GM12801 (cell line): ENCODE results near the gene UXS1.

ENCODE experiments used
- TF ChIP-seq, protein P1 (sequence below): IDR thresholded peaks from one replicate; pipeline ENCODE4 v1.5.1; 2011; ENCODE audit warnings: control low read depth; ENCODE audit not compliant: insufficient read length; ENCODE audit errors: extremely low read depth

The UXS1 gene

DNA sequence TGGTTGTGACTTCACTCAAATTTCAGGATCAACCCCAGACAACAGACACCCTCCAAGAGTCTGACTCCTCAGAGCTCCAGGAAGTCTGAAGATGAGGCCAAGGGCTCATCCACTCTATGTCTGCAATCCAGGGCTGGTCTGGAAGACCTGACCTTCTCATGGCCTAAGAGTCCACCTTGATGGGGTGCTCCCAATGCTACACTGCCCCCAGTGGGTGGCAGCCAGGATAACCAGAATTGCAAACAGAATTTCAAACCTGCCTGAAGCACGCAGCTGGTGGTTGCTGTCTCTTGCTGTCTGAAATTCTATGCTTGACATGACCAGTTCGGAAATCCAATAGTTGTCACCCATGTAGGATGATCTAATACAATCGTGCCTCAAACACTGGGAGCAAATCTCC, 96.0 kb downstream of the UXS1 start:
- TF ChIP-seq, protein P1, sequence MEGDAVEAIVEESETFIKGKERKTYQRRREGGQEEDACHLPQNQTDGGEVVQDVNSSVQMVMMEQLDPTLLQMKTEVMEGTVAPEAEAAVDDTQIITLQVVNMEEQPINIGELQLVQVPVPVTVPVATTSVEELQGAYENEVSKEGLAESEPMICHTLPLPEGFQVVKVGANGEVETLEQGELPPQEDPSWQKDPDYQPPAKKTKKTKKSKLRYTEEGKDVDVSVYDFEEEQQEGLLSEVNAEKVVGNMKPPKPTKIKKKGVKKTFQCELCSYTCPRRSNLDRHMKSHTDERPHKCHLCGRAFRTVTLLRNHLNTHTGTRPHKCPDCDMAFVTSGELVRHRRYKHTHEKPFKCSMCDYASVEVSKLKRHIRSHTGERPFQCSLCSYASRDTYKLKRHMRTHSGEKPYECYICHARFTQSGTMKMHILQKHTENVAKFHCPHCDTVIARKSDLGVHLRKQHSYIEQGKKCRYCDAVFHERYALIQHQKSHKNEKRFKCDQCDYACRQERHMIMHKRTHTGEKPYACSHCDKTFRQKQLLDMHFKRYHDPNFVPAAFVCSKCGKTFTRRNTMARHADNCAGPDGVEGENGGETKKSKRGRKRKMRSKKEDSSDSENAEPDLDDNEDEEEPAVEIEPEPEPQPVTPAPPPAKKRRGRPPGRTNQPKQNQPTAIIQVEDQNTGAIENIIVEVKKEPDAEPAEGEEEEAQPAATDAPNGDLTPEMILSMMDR: no peak

DNA sequence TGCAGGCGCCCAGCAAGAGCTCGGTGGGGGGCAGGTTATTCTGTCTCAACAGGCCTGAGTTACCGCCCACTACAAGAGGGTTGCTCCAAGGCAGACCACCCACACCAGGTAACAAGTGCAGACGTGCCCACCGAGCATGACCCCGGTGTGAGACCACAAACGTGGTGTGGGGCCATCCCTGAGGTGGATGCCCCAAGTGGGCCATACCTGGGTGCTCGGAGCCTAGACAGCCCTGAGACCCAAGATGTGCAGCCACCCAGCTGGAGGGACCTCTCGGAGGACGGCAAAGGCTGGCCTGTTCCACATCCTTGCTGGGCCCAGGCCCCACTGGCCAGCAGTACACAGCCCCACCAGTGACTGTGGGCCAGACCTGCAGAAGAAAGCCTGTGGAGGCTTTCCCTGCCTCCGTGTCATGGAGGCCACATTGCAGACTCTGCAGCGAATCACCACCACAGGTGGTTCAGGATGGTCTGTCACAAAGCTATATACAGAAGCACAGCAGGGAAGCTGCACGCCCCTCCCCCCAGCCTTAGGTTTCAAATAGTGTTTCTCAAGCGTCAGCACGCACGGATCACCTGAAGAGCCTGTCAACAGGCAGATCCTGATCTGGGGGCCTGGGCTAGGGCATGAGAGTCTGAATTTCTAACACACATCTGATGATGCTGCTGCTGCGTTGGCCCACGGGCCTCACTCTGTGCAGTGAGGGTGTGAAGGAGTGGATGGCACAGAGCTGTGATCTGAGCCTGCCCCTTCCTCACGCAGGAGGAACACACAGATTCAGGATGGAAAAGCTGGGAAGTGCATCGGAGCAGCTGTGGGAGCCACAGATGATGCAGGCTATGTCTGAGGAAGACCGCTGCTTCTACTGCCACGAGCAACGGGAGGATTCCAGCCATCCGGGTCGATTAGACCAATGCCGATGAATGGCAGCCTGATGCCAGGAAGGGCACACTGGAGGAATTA, 96.8 kb downstream of the UXS1 start:
- TF ChIP-seq, protein P1: no peak

DNA sequence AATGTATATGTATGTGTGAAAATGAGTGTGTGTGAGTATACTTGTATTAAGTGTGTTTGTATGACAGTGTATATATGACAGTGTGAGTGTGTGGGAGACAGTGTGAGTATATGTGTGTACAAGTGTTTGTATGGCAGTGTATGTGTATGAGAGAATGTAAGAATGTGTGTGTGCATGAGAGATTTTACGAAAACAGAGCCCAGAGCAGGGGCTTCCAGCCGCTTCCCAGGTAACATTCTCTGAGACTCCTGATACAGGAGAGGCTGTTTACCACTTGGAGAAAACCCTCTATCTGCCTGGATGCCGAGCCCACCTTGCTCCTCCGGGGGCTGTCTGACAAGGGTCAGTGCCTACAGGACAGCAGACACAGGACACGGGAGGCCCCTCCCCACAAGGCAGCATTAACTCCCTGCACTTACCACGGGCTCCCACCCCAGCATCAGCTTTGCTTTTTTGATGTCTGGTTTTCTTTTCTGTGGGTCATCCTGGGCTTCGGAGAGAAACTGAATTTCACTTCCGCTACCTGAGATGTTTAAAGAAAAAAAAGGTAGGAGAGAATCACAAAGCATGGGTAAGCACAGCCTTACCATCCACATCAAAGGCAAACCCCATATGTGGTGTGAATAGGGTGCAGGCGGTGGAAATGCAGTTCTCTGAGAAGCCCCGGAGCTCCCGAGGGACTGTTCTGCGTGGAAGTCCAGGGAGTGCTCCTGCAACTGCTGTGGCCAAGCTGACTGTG, 97.6 kb downstream of the UXS1 start:
- TF ChIP-seq, protein P1: no peak

DNA sequence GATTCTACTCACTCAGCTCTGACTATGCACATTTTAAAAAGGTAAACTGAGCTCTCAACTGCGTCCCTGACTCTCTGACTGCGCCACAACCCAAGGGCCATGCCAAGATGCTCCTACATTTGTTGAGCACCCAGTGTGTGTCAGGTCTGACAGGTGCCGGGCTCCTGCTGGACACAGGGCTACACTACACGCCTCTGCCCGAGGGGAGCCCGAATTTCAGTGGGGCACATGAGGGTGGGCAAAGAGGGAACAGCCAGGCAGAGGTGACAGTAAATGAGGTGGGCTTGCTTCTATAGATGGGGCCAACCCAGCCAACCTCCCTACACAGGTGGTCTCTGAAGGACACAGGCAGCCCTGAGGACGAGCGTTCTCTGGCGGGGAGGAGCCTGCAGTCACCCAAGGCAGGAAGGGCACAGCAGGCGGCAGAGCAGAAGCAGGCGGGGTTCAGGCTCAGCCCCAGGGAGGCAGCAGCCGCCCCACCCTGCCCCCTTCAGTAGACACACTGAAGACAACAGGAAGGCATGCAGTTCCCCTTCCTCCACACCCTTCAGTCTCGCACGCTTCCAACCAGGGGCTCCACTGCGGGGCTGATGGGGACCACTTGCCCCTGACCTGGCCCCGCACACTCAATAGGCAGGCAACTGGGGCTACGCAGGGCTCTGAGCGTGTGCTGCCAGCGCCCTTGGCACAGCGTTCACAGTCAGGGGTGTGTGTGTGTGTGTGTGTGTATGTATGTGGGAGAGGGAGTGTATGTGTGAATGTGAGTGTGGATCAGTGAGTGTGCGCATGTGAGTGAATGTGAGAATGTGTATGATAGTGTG, 98.4 kb downstream of the UXS1 start:
- TF ChIP-seq, protein P1: no peak

DNA sequence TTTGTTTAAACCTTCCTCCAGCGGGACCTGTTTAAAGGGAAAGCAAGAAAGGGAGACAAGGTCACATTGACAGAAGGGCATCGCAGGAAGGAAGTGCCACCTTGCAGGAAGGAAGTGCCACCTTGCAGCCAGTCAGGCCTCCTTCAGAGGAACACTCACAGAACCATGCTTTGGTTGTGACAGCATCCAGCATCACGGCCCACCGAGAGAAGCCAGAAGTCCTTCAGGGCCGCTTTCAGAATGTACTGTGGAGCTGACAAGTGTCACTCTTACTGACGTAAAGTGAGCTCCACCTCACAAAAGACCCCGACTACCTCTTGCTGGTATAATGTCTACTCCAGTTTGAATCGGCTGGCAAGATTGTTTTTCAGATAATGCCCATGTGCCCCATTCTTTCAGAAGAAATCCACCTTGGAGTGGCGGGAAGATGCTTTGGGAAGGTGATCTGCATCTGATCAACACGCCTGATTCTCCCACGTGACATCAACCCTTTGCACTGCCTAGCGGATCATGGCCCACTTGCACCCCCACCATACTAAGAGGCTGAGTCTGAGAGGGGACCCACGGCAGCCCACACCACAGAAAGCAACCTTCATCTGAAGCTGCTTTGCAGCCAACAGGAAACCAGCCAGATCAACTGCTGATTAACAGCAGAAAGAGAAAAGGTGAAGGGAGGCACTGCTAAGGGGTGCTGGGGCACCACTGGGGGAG, 99.8 kb downstream of the UXS1 start:
- TF ChIP-seq, protein P1: no peak

DNA sequence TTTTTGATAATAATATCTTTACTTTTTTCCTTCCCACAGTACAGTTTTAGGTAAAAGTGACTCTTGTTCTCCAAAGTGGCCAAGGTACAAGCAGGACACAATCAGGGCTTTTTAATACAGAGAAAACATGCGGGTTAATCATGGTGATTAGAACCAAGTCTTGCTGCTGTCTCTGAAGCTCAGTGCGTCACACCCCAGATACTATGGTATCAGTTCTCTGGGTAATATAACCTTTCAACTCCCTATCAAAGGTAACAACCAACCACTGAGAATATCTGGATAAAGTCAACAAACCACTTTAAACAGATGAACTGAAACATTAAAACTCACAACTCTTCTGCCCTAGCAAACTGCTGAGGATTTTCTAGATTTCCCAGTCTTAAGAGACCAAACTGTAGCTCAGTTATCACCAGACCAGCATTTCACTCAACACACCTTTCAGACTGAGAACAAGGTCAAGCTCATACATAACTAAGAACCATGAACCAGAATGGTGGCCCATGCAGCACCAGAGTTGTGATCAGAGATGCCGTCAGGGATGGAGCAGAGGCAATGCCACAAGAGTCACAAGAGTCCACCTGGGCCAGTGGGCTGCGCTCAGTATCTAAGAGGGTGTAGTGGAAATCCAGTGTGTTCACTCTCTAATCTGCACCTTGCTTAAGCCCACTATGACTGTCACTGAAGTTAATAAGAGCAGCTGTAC, 103.0 kb downstream of the UXS1 start:
- TF ChIP-seq, protein P1: no peak
